ENCODE results near the gene UFC1. TPM values are rescaled to one million over a fixed set of nuclear protein-coding genes. Genes with fewer than 3 reads are reported as not detected.

UFC1 gene
- polyA plus RNA-seq, 4 donors, result 124 to 175 (median 145) TPM

GRCh38 chr1:161188381-161188780 lies 34.6 kb downstream of the UFC1 start:
- DNase-seq (ENCODE audit: low read depth in 4 of 4, low spot score in 2 of 4), result no peak

- no peak for DNase-seq (ENCODE audit: low read depth in 4 of 4, low spot score in 2 of 4)
Observed at GRCh38 chr1:161189036-161189435, 35.3 kb downstream of the UFC1 start.

DNA sequence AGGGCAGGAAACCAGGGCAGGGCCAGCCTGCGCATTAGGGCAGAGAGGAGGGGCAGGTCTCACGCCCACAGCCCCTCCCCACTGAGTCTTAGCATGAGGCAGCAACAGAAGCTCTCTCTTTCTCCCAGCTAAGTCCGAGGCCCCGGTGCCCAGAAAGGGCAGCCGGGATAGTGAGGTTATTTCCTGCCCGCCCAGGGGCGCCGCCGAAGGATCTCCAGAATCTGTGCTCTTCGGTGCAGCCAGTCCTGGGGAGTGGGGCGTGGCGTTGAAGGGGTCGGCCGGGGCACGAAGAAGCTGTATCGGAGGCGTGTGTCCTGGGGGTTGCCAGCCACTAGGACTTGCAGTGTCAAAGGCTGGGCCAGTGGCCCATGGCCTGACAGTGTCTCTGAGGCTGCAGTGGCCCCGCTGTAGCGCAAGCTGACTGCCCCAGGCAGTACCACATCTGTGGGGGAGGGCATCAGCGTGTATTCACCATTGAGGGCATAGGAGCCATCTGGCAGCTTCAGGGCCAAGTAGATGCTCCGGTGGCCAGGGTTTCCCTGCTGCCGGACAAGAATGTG lies 37.3 kb downstream of the UFC1 start:
- DNase-seq (ENCODE audit: low read depth in 4 of 4, low spot score in 2 of 4), result no peak

DNA sequence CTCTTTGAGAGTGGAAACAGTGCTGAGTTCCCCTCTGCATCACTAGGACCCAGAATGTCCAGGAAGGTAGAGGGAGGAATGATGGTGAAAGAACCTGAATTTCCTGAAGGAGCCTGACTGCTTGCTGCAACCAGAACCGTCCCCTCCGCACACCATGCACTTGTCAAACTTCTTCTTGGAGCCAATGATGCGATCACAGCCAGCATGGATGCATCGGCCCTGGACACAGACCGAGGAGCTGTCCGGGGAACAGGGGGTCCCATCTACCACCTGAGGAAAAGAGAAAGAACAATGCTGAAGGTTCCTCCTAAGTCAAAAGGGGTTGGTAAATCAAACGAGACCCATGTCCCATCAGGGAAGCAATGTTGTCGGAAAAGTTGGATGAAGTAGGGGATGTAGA lies 38.2 kb downstream of the UFC1 start:
- DNase-seq (ENCODE audit: low read depth in 4 of 4, low spot score in 2 of 4), result no peak

- no peak for DNase-seq (ENCODE audit: low read depth in 4 of 4, low spot score in 2 of 4)
Observed at GRCh38 chr1:161192476-161193465, 39.0 kb downstream of the UFC1 start.

DNA sequence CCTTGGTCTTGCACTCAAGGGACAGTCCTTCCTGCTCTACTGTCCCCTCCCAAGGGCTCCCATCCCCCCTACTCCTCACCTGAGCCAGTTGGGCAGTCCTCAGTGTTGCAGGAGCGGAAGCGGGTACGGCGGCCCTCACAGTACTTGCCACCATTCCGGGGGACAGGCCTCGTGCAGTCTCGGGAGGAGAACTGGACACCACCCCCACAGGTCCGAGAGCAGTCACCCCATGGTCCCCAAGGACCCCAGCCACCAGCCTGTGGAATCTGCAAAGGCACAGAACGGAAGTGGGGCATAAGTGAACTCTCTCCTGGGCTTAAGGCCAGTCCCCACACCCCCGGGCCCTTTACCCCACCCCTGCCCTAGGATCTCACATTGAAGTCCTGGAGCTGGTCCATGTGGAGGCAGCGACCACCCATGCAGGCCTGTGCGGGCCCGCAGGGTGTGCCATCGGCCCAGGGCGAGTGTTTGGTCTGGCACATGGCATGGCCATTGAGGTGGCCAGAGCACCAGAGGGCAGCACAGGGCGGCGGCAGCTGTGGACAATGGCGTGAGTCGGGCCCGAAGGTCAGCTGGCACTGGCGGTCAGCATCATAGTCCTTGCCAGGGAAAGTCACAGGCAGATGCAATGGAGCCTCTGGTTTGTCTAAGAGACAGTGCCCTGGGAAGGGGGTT lies 39.9 kb downstream of the UFC1 start:
- DNase-seq (ENCODE audit: low read depth in 4 of 4, low spot score in 2 of 4), result no peak

DNA sequence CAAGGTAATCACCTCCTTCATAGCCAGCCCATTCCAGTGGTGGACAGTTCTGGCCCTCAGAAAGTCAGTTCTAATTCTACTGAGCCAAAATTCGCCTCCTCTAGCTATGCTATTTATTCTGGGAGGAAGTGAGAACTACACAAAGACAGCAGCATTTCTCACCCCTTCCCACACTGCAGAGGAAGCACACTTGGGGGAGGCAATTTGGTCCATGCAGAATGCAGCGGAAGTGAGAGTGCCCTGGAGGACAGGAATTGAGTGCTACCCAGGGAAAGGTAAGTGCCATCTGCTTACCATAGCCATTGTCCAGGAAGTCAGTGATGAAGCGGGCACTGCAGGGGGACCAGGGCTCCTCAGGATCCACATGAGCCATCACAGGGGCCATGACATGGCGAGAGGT lies 41.4 kb downstream of the UFC1 start:
- no peak for DNase-seq (ENCODE audit: low read depth in 4 of 4, low spot score in 2 of 4)

DNA sequence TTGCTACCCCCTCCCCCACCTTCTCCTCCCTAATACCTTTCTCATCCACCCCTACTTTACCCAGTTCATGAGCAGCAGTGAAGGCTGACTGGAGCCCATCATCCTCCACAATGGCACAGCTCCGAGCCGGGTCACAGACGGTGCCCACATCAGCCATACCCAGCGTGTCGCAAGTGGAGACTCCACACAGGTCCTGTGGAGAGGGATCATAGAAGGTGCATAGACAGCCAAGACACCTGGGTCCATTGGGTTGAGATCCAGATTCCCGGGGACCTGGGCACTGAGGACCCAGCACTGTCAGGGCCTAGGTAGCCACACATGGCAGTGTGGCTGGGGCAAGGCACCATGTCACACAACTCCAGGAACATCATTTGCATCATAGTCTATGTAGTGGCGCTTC lies 42.3 kb downstream of the UFC1 start:
- no peak for DNase-seq (ENCODE audit: low read depth in 4 of 4, low spot score in 2 of 4)

- no peak for DNase-seq (ENCODE audit: low read depth in 4 of 4, low spot score in 2 of 4)
Observed at GRCh38 chr1:161196521-161197451, 43.0 kb downstream of the UFC1 start.

DNA sequence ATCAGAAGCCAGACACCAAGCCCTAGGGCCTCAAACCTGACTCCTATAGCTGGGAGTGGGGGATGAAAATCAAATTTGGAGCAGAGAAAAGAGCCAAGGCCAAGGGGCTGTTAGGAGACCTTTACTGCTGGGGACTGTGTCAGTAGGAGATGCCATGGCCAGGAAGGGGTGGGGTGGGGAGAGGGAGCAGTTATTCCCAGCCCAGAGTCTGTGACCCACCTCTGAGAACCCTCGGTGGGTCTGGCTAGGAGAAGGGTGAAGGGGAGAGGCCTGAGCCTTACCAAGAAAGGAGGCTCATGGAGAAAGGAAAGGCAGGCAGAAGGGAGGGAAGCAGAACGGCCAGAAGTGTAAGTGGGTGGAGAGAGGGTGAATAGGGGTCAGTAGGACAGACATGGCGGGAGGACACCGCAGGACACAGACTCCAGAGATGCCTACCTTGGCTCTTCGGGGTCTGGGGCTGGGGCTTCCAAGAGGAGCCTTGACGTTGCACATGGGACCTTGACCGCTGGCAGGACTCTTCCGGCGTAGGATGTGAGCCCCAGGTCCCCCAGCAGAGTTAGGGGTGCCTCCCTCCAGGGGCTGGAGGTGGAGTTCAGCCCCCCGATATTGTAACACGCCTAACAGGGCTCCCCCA lies 43.9 kb downstream of the UFC1 start:
- DNase-seq (ENCODE audit: low read depth in 4 of 4, low spot score in 2 of 4), result no peak

GRCh38 chr1:161198194-161198896 lies 44.6 kb downstream of the UFC1 start:
- no peak for DNase-seq (ENCODE audit: low read depth in 4 of 4, low spot score in 2 of 4)

- DNase-seq (ENCODE audit: low read depth in 4 of 4, low spot score in 2 of 4), result no peak
Observed at GRCh38 chr1:161198897-161199431, 45.2 kb downstream of the UFC1 start, which contains the start of gene ADAMTS4. TSS of gene ADAMTS4 (minus strand) at chr1:161199054. CDS start at chr1:161198627, 427 bp downstream.

DNA sequence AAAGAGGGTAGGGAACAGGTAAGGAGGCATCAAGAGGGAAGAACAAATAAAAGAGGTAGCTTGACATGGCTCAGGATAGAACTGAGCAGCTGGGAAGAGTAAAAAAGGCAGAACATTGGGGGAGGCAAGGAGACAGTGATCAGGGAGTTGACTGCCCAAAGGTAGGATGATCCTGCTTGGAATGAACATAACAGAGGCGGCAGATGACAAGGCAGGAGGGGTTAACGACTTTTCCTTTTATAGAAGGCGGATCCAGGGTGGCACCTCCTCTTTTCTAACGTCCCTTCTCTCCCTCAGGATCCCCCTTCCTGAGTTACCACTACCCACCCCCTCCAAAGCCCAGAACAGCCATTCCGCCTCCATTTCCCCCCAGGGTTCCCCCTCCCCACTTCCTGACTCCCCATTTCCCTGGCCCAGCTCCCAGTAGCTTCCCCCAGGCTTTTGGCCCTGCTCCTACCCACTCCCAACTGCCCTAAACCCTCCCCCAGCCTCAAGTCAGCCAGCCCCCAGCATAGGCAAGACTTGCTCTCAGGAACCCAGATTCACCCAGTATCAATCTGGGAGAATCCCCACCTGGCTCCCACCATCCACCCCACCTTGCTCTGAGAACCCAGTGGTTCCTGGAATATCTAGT lies 45.8 kb downstream of the UFC1 start:
- DNase-seq (ENCODE audit: low read depth in 4 of 4, low spot score in 2 of 4), result no peak

- no peak for DNase-seq (ENCODE audit: low read depth in 4 of 4, low spot score in 2 of 4)
Observed at GRCh38 chr1:161200421-161200991, 46.7 kb downstream of the UFC1 start.

GRCh38 chr1:161200992-161201835 lies 47.4 kb downstream of the UFC1 start:
- DNase-seq (ENCODE audit: low read depth in 4 of 4, low spot score in 2 of 4), result no peak

DNA sequence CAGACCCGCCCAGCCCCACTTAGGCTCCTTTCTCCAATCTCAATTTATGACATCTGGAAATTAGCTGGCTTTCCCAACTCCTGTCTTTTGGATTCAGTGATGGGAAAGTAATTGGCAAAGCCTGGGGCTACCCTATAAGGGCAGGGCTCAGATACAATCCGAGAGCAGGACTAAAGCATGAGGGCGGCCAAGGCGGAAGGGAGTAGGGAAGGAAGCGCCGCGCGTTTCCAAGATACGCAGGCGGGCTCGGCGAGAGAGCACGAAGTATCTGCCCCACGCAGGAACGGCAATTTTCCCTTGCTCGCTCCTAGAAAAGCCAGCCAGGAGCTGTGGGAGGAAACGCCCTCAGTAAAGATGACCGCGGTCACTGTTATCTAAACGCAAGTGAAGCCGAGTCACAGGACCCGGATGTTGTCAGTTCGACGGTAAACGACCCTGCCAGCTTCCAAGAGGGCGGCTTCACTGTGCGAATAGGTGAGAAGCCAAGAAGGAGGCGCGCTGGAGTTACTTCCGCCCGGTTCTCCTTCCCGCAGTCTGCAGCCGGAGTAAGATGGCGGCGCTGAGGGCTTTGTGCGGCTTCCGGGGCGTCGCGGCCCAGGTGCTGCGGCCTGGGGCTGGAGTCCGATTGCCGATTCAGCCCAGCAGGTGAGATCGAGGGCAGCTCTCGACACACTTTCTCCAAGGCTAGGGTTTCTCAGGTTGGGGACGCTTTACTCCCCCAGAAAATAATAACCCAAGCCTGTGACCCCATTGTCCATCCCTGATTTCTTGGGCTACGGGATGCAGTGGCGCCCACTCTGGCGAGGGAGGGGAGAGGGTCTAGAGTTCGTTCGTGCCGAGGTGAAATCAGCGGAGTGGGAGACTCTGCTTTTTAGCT lies 48.3 kb downstream of the UFC1 start, which contains the start of gene NDUFS2:
TSS of gene NDUFS2 (plus strand) at position 532 of the 877 bp plus-strand sequence. CDS start at position 551, 19 bp downstream.
- peak; percentile 95 to 99 (median 98) for DNase-seq (ENCODE audit: low read depth in 4 of 4, low spot score in 2 of 4)

All from left renal cortex interstitium (tissue), 4 donors.